Neural cell (in vitro differentiated cells): ENCODE data around the gene PLXNA4. TPM values are rescaled to one million over a fixed set of nuclear protein-coding genes. Genes with fewer than 3 reads are reported as not detected.

Experiments used
- H2AFZ ChIP-seq: fragments of 200-600, 300-800 bp; sonication (generic), shearing (Covaris generic); 2 replicates; pipeline ENCODE4 v1.6.0; 2014; ENCODE audit warnings: low read depth, mild to moderate bottlenecking, antibody characterized with exemption, low read length, moderate library complexity
- H3F3A ChIP-seq: fragments of 200-600 bp; shearing (Covaris generic); 2 replicates; pipeline ENCODE4 v1.6.1; 2016; ENCODE audit warnings: mild to moderate bottlenecking, moderate library complexity, mixed read lengths, antibody characterized with exemption, low read length; ENCODE audit not compliant: insufficient read depth, poor library complexity, severe bottlenecking
- H3K27ac ChIP-seq: fragments of 200-600, 300-800 bp; sonication (generic), shearing (Covaris generic); 2 replicates; pipeline ENCODE4 v1.5.1; 2014; ENCODE audit warnings: mild to moderate bottlenecking, low read length, moderate library complexity
- H3K27me3 ChIP-seq: fragments of 300-800, 200-600 bp; sonication (generic), shearing (Covaris generic); 2 replicates; pipeline ENCODE4 v1.6.0; 2014; ENCODE audit warnings: mild to moderate bottlenecking, low read depth, low read length, moderate library complexity; ENCODE audit not compliant: insufficient read depth
- H3K36me3 ChIP-seq: fragments of 300-800, 200-600 bp; sonication (generic), shearing (Covaris generic); 2 replicates; pipeline ENCODE4 v1.5.1; 2014; ENCODE audit warnings: mild to moderate bottlenecking, antibody characterized with exemption, low read length, moderate library complexity; ENCODE audit not compliant: insufficient read depth
- H3K4me2 ChIP-seq: fragments of 300-800, 200-600 bp; sonication (generic), shearing (Covaris generic); 2 replicates; pipeline ENCODE4 v1.6.0; 2014; ENCODE audit warnings: mild to moderate bottlenecking, low read length
- H3K4me3 ChIP-seq: fragments of 300-800, 200-600 bp; sonication (generic), shearing (Covaris generic); 2 replicates; pipeline ENCODE4 v1.5.1; 2014; ENCODE audit warnings: mild to moderate bottlenecking, low read length, moderate library complexity
- H3K79me2 ChIP-seq: fragments of 200-600 bp; shearing (Covaris generic); replicated peaks from 2 replicates; pipeline ENCODE4 v1.6.0; 2014; ENCODE audit warnings: mild to moderate bottlenecking, low read length, moderate library complexity; ENCODE audit not compliant: insufficient read depth
- H3K9ac ChIP-seq: fragments of 300-800, 200-600 bp; sonication (generic), shearing (Covaris generic); 2 replicates; pipeline ENCODE4 v1.6.1; 2016; ENCODE audit warnings: mild to moderate bottlenecking, low read length, mixed read lengths
- H3K9me2 ChIP-seq: fragments of 200-600 bp; shearing (Covaris generic); 2 replicates; pipeline ENCODE4 v1.6.1; 2016; ENCODE audit warnings: mild to moderate bottlenecking, low read length, mixed read lengths; ENCODE audit not compliant: insufficient read depth
- H3K9me3 ChIP-seq: fragments of 200-600, 300-800 bp; sonication (generic), shearing (Covaris generic); 2 replicates; pipeline ENCODE4 v1.6.1; 2016; ENCODE audit warnings: mild to moderate bottlenecking, mixed run types, low read length, moderate library complexity, mixed read lengths
- H4K20me1 ChIP-seq: fragments of 200-600 bp; shearing (Covaris generic); 2 replicates; pipeline ENCODE4 v1.6.1; 2016; ENCODE audit warnings: mild to moderate bottlenecking, mixed run types; ENCODE audit not compliant: insufficient read depth
- EP300 ChIP-seq: fragments of 450-650 bp; conservative IDR thresholded peaks from 2 replicates; pipeline ENCODE4 v1.6.1; 2014; ENCODE audit warnings: antibody characterized with exemption, mild to moderate bottlenecking, moderate library complexity; ENCODE audit not compliant: poor library complexity, severe bottlenecking
- EZH2 ChIP-seq: fragments of 200-600, 300-800 bp; shearing (Covaris generic), sonication (generic); IDR thresholded peaks from 2 replicates; pipeline ENCODE4 v1.6.1; 2014; ENCODE audit warnings: antibody characterized with exemption, low read length, borderline replicate concordance, mild to moderate bottlenecking; ENCODE audit not compliant: insufficient read depth, poor library complexity, severe bottlenecking
- MXI1 ChIP-seq: fragments of 450-650 bp; conservative IDR thresholded peaks from 2 replicates; pipeline ENCODE4 v1.6.1; 2014; ENCODE audit warnings: antibody characterized with exemption, mild to moderate bottlenecking; ENCODE audit not compliant: poor library complexity, severe bottlenecking
- POLR2AphosphoS5 ChIP-seq: IDR thresholded peaks from 2 replicates; pipeline ENCODE4 v1.6.1; 2012
- RAD21 ChIP-seq: fragments of 450-650 bp; conservative IDR thresholded peaks from 2 replicates; pipeline ENCODE4 v1.6.1; 2014; ENCODE audit warnings: antibody characterized with exemption, mild to moderate bottlenecking, moderate library complexity
- REST ChIP-seq: IDR thresholded peaks from 2 replicates; pipeline ENCODE4 v1.6.1; 2012; ENCODE audit warnings: borderline replicate concordance
- SMC3 ChIP-seq: fragments of 450-650 bp; conservative IDR thresholded peaks from 2 replicates; pipeline ENCODE4 v1.6.1; 2014; ENCODE audit warnings: antibody characterized with exemption, mild to moderate bottlenecking, moderate library complexity; ENCODE audit not compliant: poor library complexity
- TAF1 ChIP-seq: IDR thresholded peaks from 2 replicates; pipeline ENCODE4 v1.6.1; 2012; ENCODE audit warnings: low read depth
- polyA plus RNA-seq: library from polyadenylated mRNA; depleted of rRNA; stranded (reverse); fragments of >200 nt; gene quantifications from 2 replicates; pipeline ENCODE4 v1.2.3, GENCODE V29; 2014
- TF ChIP-seq, protein P1 (sequence below): fragments of 450-650 bp; IDR thresholded peaks from 2 replicates; pipeline ENCODE4 v1.5.1; 2014; ENCODE audit warnings: antibody characterized with exemption, mild to moderate bottlenecking, moderate library complexity; ENCODE audit not compliant: poor library complexity, severe bottlenecking

The PLXNA4 gene
- polyA plus RNA-seq, 1 donor from 2014 or later = 7.2 TPM

- no peak for TF ChIP-seq REST
- TF ChIP-seq POLR2AphosphoS5 = no peak
- TF ChIP-seq SMC3 = no peak
- TF ChIP-seq, protein P1, sequence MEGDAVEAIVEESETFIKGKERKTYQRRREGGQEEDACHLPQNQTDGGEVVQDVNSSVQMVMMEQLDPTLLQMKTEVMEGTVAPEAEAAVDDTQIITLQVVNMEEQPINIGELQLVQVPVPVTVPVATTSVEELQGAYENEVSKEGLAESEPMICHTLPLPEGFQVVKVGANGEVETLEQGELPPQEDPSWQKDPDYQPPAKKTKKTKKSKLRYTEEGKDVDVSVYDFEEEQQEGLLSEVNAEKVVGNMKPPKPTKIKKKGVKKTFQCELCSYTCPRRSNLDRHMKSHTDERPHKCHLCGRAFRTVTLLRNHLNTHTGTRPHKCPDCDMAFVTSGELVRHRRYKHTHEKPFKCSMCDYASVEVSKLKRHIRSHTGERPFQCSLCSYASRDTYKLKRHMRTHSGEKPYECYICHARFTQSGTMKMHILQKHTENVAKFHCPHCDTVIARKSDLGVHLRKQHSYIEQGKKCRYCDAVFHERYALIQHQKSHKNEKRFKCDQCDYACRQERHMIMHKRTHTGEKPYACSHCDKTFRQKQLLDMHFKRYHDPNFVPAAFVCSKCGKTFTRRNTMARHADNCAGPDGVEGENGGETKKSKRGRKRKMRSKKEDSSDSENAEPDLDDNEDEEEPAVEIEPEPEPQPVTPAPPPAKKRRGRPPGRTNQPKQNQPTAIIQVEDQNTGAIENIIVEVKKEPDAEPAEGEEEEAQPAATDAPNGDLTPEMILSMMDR = no peak
- no peak for TF ChIP-seq TAF1
- TF ChIP-seq EZH2 = no peak
- no peak for TF ChIP-seq MXI1
- TF ChIP-seq EP300 = no peak
- TF ChIP-seq RAD21 = no peak
- H3K27me3 ChIP-seq = no peaks in the 10 kb centered on the region
- H3F3A ChIP-seq = no peaks in the 10 kb centered on the region
- H3K36me3 ChIP-seq = no peaks in the 10 kb centered on the region
- H3K79me2 ChIP-seq = no peaks in the 10 kb centered on the region
- H3K4me2 ChIP-seq = no peak overlapping the region
- no peak overlapping the region for H3K9ac ChIP-seq
- no peak overlapping the region for H2AFZ ChIP-seq
- H3K9me2 ChIP-seq = no peaks in the 10 kb centered on the region
- H3K27ac ChIP-seq = no peak overlapping the region
- no peaks in the 10 kb centered on the region for H4K20me1 ChIP-seq
- no peaks in the 10 kb centered on the region for H3K9me3 ChIP-seq
- H3K4me3 ChIP-seq = no peak overlapping the region
Observed at GRCh38 chr7:132090444-132090843, 485.8 kb downstream of the PLXNA4 start.

- Histone ChIP-seq H3K79me2 (no peaks in the 10 kb centered on the region), H3K4me2 (no peak overlapping the region), H3K27me3 (no peaks in the 10 kb centered on the region), H3F3A (no peaks in the 10 kb centered on the region), H3K9me2 (no peaks in the 10 kb centered on the region), H3K9me3 (no peaks in the 10 kb centered on the region), H3K4me3 (no peak overlapping the region), H3K27ac (no peak overlapping the region), H4K20me1 (no peaks in the 10 kb centered on the region), H3K9ac (no peak overlapping the region), H2AFZ (no peak overlapping the region), H3K36me3 (no peaks in the 10 kb centered on the region)
- no peak for TF ChIP-seq EZH2
- TF ChIP-seq RAD21 = no peak
- TF ChIP-seq TAF1 = no peak
- no peak for TF ChIP-seq POLR2AphosphoS5
- TF ChIP-seq REST = no peak
- no peak for TF ChIP-seq MXI1
- TF ChIP-seq, protein P1 = no peak
- no peak for TF ChIP-seq EP300
- TF ChIP-seq SMC3 = no peak
Observed at GRCh38 chr7:132089356-132089755, 486.9 kb downstream of the PLXNA4 start.
